HEK293 (cell line): ENCODE measurements around the gene GCLM.

Experiments
- CTCF ChIA-PET: fragments of 350-600 bp; formaldehyde crosslinking; extraction: SDS; loops from one replicate; lab custom pipeline; 2021; ENCODE audit warnings: antibody characterized with exemption; lab: Yijun Ruan, JAX
- POLR2A ChIA-PET: fragments of 300-600 bp; formaldehyde crosslinking; extraction: SDS; loops from one replicate; lab custom pipeline; 2020; ENCODE audit warnings: antibody characterized with exemption, inconsistent platforms; lab: Yijun Ruan, JAX
- H3K27ac ChIP-seq: fragments of 200-500 bp; sonication (Bioruptor generic); 2 replicates; pipeline ENCODE4 v1.5.1; 2014; ENCODE audit warnings: low read depth, low read length, control low read depth, inconsistent platforms; ENCODE audit errors: extremely low read depth
- H3K36me3 ChIP-seq, 2 experiments: fragments of 200-500 bp in 1 of 2; sonication (Bioruptor generic) in 1 of 2; 1 replicate in 1 of 2; 2 replicates in 1 of 2; pipeline ENCODE4 v1.5.1; 2014 to 2017; ENCODE audit warnings: inconsistent platforms in 2 of 2, low read length in 2 of 2; ENCODE audit not compliant: control insufficient read depth in 2 of 2, insufficient read depth in 1 of 2
- H3K4me1 ChIP-seq: fragments of 200-500 bp; sonication (Bioruptor generic); 2 replicates; pipeline ENCODE4 v1.5.1; 2014; ENCODE audit warnings: mild to moderate bottlenecking, low read length, inconsistent platforms; ENCODE audit not compliant: control insufficient read depth, insufficient read depth
- H3K4me3 ChIP-seq: 2 replicates; pipeline ENCODE4 v1.5.1; 2011; ENCODE audit warnings: low read depth, mild to moderate bottlenecking, control low read depth, low read length, moderate library complexity
- H3K9me3 ChIP-seq: fragments of 200-500 bp; sonication (Bioruptor generic); 2 replicates; pipeline ENCODE4 v1.5.1; 2014; ENCODE audit warnings: low read depth, low read length, inconsistent platforms; ENCODE audit not compliant: control insufficient read depth, insufficient read depth
- CTCF ChIP-seq: fragments of 450-650 bp; formaldehyde crosslinking; IDR thresholded peaks from 2 replicates; pipeline ENCODE4 v1.5.1; 2016; ENCODE audit warnings: missing biosample characterization, missing genetic modification characterization
- HOXC10 ChIP-seq: sonication (generic); formaldehyde crosslinking; IDR thresholded peaks from 2 replicates; pipeline ENCODE4 v1.8.1; 2023; ENCODE audit warnings: mild to moderate bottlenecking, missing genetic modification reagents
- KLF1 ChIP-seq: fragments of 450-650 bp; formaldehyde crosslinking; IDR thresholded peaks from 2 replicates; pipeline ENCODE4 v1.5.1; 2016; ENCODE audit warnings: missing biosample characterization, missing genetic modification characterization
- KLF16 ChIP-seq: fragments of 450-650 bp; formaldehyde crosslinking; IDR thresholded peaks from 2 replicates; pipeline ENCODE4 v1.5.1; 2017; ENCODE audit warnings: missing biosample characterization, missing genetic modification characterization
- MEIS1 ChIP-seq: sonication (generic); formaldehyde crosslinking; IDR thresholded peaks from 2 replicates; pipeline ENCODE4 v1.8.1; 2022; ENCODE audit warnings: missing genetic modification reagents, mild to moderate bottlenecking, borderline replicate concordance
- MYNN ChIP-seq: fragments of 450-650 bp; formaldehyde crosslinking; IDR thresholded peaks from 2 replicates; pipeline ENCODE4 v1.5.1; 2016; ENCODE audit warnings: missing biosample characterization, missing genetic modification characterization, borderline replicate concordance
- PRDM2 ChIP-seq: fragments of 450-650 bp; formaldehyde crosslinking; IDR thresholded peaks from 2 replicates; pipeline ENCODE4 v1.5.1; 2016; ENCODE audit warnings: missing biosample characterization, missing genetic modification characterization, borderline replicate concordance
- REST ChIP-seq: fragments of 450-650 bp; formaldehyde crosslinking; IDR thresholded peaks from 2 replicates; pipeline ENCODE4 v1.5.1; 2016; ENCODE audit warnings: missing biosample characterization, missing genetic modification characterization
- TRIM28 ChIP-seq: IDR thresholded peaks from 2 replicates; pipeline ENCODE4 v1.6.1; 2011; ENCODE audit warnings: low read length, control low read depth, borderline replicate concordance
- ZBTB26 ChIP-seq: fragments of 450-650 bp; formaldehyde crosslinking; optimal IDR thresholded peaks from 2 replicates; pipeline ENCODE3; 2016; ENCODE audit warnings: missing biosample characterization, mild to moderate bottlenecking, missing genetic modification characterization
- ZFP69B ChIP-seq: fragments of 450-650 bp; formaldehyde crosslinking; IDR thresholded peaks from 2 replicates; pipeline ENCODE4 v1.5.1; 2016; ENCODE audit warnings: missing biosample characterization, missing genetic modification characterization
- ZNF140 ChIP-seq: fragments of 450-650 bp; formaldehyde crosslinking; IDR thresholded peaks from 2 replicates; pipeline ENCODE4 v1.5.1; 2016; ENCODE audit warnings: missing biosample characterization, missing genetic modification characterization
- ZNF239 ChIP-seq: fragments of 450-650 bp; formaldehyde crosslinking; IDR thresholded peaks from 2 replicates; pipeline ENCODE4 v1.5.1; 2016; ENCODE audit warnings: missing biosample characterization, missing genetic modification characterization
- ZNF266 ChIP-seq: fragments of 450-650 bp; formaldehyde crosslinking; IDR thresholded peaks from 2 replicates; pipeline ENCODE4 v1.5.1; 2016; ENCODE audit warnings: missing biosample characterization, missing genetic modification characterization, low read depth
- ZNF391 ChIP-seq: fragments of 450-650 bp; formaldehyde crosslinking; IDR thresholded peaks from 2 replicates; pipeline ENCODE4 v1.5.1; 2016; ENCODE audit warnings: low read depth, missing biosample characterization, missing genetic modification characterization, borderline replicate concordance
- ZNF501 ChIP-seq: fragments of 450-650 bp; formaldehyde crosslinking; IDR thresholded peaks from 2 replicates; pipeline ENCODE4 v1.5.1; 2016; ENCODE audit warnings: missing biosample characterization, missing genetic modification characterization
- ZNF521 ChIP-seq: fragments of 450-650 bp; formaldehyde crosslinking; IDR thresholded peaks from 2 replicates; pipeline ENCODE4 v1.5.1; 2017; ENCODE audit warnings: missing biosample characterization, mild to moderate bottlenecking, missing genetic modification characterization
- ZNF600 ChIP-seq: fragments of 450-650 bp; formaldehyde crosslinking; IDR thresholded peaks from 2 replicates; pipeline ENCODE4 v1.5.1; 2016; ENCODE audit warnings: missing biosample characterization, missing genetic modification characterization
- ZNF707 ChIP-seq: fragments of 450-650 bp; formaldehyde crosslinking; IDR thresholded peaks from 2 replicates; pipeline ENCODE4 v1.5.1; 2016; ENCODE audit warnings: missing biosample characterization, missing genetic modification characterization
- ZSCAN5A ChIP-seq: fragments of 450-650 bp; formaldehyde crosslinking; IDR thresholded peaks from 2 replicates; pipeline ENCODE4 v1.5.1; 2016; ENCODE audit warnings: missing biosample characterization, missing genetic modification characterization

Gene GCLM

GRCh38 chr1:93909146-93910050 lies at the start of gene GCLM (continued):
- 0 out of 2 replicates have a peak, but pooled peaks have one; percentile 66 for TF ChIP-seq ZSCAN5A
- no peak for TF ChIP-seq PRDM2 (tag by site-specific recombination)
- peak; percentile 79; the same call in 1 of the 2 replicates for TF ChIP-seq ZNF600 (tag by site-specific recombination)
- TF ChIP-seq CTCF = peak; percentile 95
- no peak for TF ChIP-seq ZFP69B (tag by site-specific recombination)
- TF ChIP-seq TRIM28 = peak; percentile 88; the same call in 1 of the 2 replicates
- TF ChIP-seq KLF1 (tag by site-specific recombination) = peak; percentile 42
- TF ChIP-seq ZBTB26 (tag by site-specific recombination) = peak; percentile 78
- peak; percentile 21; the same call in 1 of the 2 replicates for TF ChIP-seq MEIS1
- TF ChIP-seq MYNN = no peak
- TF ChIP-seq ZNF239 (tag by site-specific recombination) = no peak
- TF ChIP-seq ZNF140 = no peak
- peak; percentile 65 for TF ChIP-seq ZNF501 (tag by site-specific recombination)
- TF ChIP-seq KLF16 (tag by site-specific recombination) = 0 out of 2 replicates have a peak, but pooled peaks have one; percentile 12
- TF ChIP-seq ZNF521 (tag by site-specific recombination) = no peak
- 0 out of 2 replicates have a peak, but pooled peaks have one; percentile 61 for TF ChIP-seq HOXC10 (CRISPR knock-in tag)
- TF ChIP-seq, all 188 proteins: peak for 46

- ChIA-PET POLR2A (no interaction called here), CTCF (interaction anchor here (0.7 kb wide), 2 partner anchors 432 to 541 kb away, joined by 3 read pairs; no protein-coding TSS in a partner anchor)
- peaks cover 5% of the 10 kb centered on the region for H3K4me1 ChIP-seq
- H3K4me3 ChIP-seq = no peak overlapping the region
- no peaks in the 10 kb centered on the region for H3K36me3 ChIP-seq
- H3K9me3 ChIP-seq = no peaks in the 10 kb centered on the region
- H3K27ac ChIP-seq = no peak overlapping the region
- no peak for TF ChIP-seq ZNF266 (tag by site-specific recombination)
- no peak for TF ChIP-seq ZNF707 (tag by site-specific recombination)
- TF ChIP-seq REST (tag by site-specific recombination) = no peak
- no peak for TF ChIP-seq ZNF391 (tag by site-specific recombination)
Observed at GRCh38 chr1:93958726-93959100, 49.5 kb upstream of the GCLM start.
